HepG2 (cell line): ENCODE measurements around the gene MMP25. TPM values are rescaled to one million over a fixed set of nuclear protein-coding genes. Genes with fewer than 3 reads are reported as not detected.
A peak's percentile ranks its signal among the peaks of the same experiment; 100 is the strongest.

ENCODE experiments used
- ERF ChIP-seq: IDR thresholded peaks from 2 replicates; pipeline ENCODE4 v1.6.1; 2018; ENCODE audit warnings: missing biosample characterization, missing genetic modification reagents
- GPN1 ChIP-seq: sonication (generic); formaldehyde crosslinking; IDR thresholded peaks from 2 replicates; pipeline ENCODE4 v1.5.1; 2020; ENCODE audit warnings: missing genetic modification reagents, borderline replicate concordance
- JARID2 ChIP-seq: sonication (generic); formaldehyde crosslinking; IDR thresholded peaks from 2 replicates; pipeline ENCODE4 v1.8.1; 2023; ENCODE audit warnings: missing genetic modification reagents, inconsistent platforms; ENCODE audit not compliant: insufficient replicate concordance
- NFIC ChIP-seq: IDR thresholded peaks from 2 replicates; pipeline ENCODE4 v1.6.1; 2012; ENCODE audit warnings: mild to moderate bottlenecking, low read length, inconsistent platforms
- NFKB2 ChIP-seq: sonication (generic); formaldehyde crosslinking; IDR thresholded peaks from 2 replicates; pipeline ENCODE4 v1.4.0; 2020; ENCODE audit warnings: missing genetic modification reagents, borderline replicate concordance
- RARA ChIP-seq: IDR thresholded peaks from 2 replicates; pipeline ENCODE4 v1.6.1; 2016; ENCODE audit warnings: missing genetic modification reagents, missing compliant biosample characterization
- SMC3 ChIP-seq: IDR thresholded peaks from 2 replicates; pipeline ENCODE4 v1.6.1; 2011; ENCODE audit warnings: low read length, improper control_type of control experiment
- TAF15 ChIP-seq: fragments of 200-400 bp; formaldehyde crosslinking; IDR thresholded peaks from one replicate; pipeline ENCODE4 v1.6.1; 2018; ENCODE audit warnings: mild to moderate bottlenecking, low read depth, low read length; ENCODE audit not compliant: poor library complexity, severe bottlenecking
- TBX2 ChIP-seq: sonication (generic); formaldehyde crosslinking; IDR thresholded peaks from 2 replicates; pipeline ENCODE4 v1.5.0; 2020; ENCODE audit warnings: missing genetic modification reagents, mild to moderate bottlenecking, borderline replicate concordance
- ZEB1 ChIP-seq: IDR thresholded peaks from 2 replicates; pipeline ENCODE4 v1.6.1; 2012; ENCODE audit warnings: mild to moderate bottlenecking, low read depth, inconsistent platforms; ENCODE audit not compliant: insufficient replicate concordance
- ZKSCAN1 ChIP-seq: fragments of 150-350 bp; IDR thresholded peaks from 2 replicates; pipeline ENCODE4 v1.6.1; 2014; ENCODE audit warnings: low read length
- ZNF124 ChIP-seq: sonication (generic); formaldehyde crosslinking; IDR thresholded peaks from 2 replicates; pipeline ENCODE4 v1.4.0; 2020; ENCODE audit warnings: missing genetic modification reagents
- ZNF274 ChIP-seq: sonication (generic); formaldehyde crosslinking; IDR thresholded peaks from 2 replicates; pipeline ENCODE4 v1.5.1; 2020; ENCODE audit warnings: mild to moderate bottlenecking, missing genetic modification reagents
- ZNF564 ChIP-seq: sonication (generic); formaldehyde crosslinking; IDR thresholded peaks from 2 replicates; pipeline ENCODE4 v1.8.1; 2023; ENCODE audit warnings: mild to moderate bottlenecking, missing genetic modification reagents
- ZNF674 ChIP-seq: sonication (generic); formaldehyde crosslinking; IDR thresholded peaks from 2 replicates; pipeline ENCODE4 v1.5.0; 2020; ENCODE audit warnings: low read depth, mild to moderate bottlenecking, missing genetic modification reagents
- ZNF878 ChIP-seq: sonication (generic); formaldehyde crosslinking; IDR thresholded peaks from 2 replicates; pipeline ENCODE4 v1.8.1; 2023; ENCODE audit warnings: mild to moderate bottlenecking, missing genetic modification reagents, moderate library complexity
- polyA plus RNA-seq, 8 experiments: library from polyadenylated mRNA; depleted of rRNA in 3 of 8; stranded (reverse) in 7 of 8; unstranded in 1 of 8; fragments of >200 nt; fragmentation: Illumina TruSeq in 4 of 8; extraction: Trizol in 4 of 8; gene quantifications; 2 replicates each; pipeline versions ENCODE4 v1.2.1 to v1.2.3, GENCODE V29; 2011 to 2016; ENCODE audit warnings: low read depth in 4 of 8, missing spikeins in 1 of 8, mixed read lengths in 1 of 8; ENCODE audit not compliant: insufficient read depth in 1 of 8
- total RNA-seq, 5 experiments: library from RNA; depleted of rRNA; stranded (reverse); fragments of >200 nt; fragmentation: Illumina TruSeq; extraction: Trizol; gene quantifications; 2 replicates each; pipeline ENCODE4 v1.2.3, GENCODE V29; 2016; ENCODE audit warnings: low read depth in 1 of 5
- TF ChIP-seq, protein P1 (sequence below): sonication (generic); formaldehyde crosslinking; IDR thresholded peaks from 2 replicates; pipeline ENCODE4 v1.4.0; 2020; ENCODE audit warnings: missing genetic modification reagents
- TF ChIP-seq, protein P2 (sequence below): sonication (generic); formaldehyde crosslinking; IDR thresholded peaks from 2 replicates; pipeline ENCODE4 v1.5.0; 2020; ENCODE audit warnings: mild to moderate bottlenecking, missing genetic modification reagents, moderate library complexity
- TF ChIP-seq, protein P3 (sequence below): sonication (generic); formaldehyde crosslinking; IDR thresholded peaks from 2 replicates; pipeline ENCODE4 v1.8.1; 2022; ENCODE audit warnings: low read depth, mild to moderate bottlenecking, missing genetic modification reagents
- TF ChIP-seq, protein P4 (sequence below): sonication (generic); formaldehyde crosslinking; IDR thresholded peaks from 2 replicates; pipeline ENCODE4 v1.8.0; 2022; ENCODE audit warnings: low read depth, missing genetic modification reagents

Gene MMP25
- total and polyA plus RNA-seq, 2 of the 13 experiments (the other 11 are each of a cell fraction or from before 2014, with no cell fraction given), result 0.04 to 0.08 TPM

DNA sequence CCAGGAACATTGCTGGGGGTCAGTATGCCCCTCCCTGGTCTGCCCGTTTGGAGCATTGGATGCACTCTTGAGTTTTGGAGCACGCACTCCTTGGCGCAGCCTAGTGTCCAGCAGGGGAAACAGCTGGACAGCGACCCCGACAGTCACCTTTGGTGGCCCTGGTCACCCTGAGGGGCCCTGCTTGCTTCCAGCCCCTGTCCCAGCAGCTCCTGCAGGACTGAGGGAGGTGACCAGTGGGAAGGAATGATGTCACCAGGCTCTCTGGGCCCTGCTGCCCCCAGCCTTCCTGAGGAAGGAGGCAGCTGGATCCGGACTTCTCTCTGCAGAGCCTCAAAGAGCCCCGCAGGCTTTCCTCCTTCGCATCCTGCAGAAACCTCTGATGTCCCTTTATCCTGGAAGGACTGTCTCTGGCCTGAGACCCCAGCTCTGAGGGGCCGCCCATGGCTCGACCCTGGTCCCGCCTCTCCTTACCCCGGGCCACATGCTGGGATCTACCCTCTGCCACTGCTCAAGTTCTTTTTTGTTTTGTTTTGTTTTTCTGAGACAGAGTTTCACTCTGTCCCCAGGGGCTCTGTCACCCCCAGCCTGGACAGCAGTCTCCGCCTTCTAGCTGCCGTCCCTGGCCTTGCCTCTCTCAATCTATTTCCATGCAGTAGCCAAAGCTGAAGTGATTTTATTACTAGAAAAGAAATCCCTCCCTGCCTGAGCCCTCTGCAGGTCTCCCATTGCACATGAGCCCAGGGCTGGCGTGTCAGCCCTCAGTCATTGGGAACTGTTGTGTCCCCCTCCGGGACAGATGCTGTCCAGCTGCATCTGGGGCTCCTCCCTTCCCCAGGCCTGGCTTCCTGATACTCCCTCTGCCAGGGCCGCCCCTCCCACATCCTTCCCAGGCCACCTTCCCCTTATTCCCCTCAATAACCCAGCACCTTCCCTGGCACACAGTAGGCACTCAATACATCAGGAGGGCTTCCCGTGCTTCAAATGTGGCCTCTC, 41.2 kb downstream of the MMP25 start (continued):
- TF ChIP-seq, protein P1, sequence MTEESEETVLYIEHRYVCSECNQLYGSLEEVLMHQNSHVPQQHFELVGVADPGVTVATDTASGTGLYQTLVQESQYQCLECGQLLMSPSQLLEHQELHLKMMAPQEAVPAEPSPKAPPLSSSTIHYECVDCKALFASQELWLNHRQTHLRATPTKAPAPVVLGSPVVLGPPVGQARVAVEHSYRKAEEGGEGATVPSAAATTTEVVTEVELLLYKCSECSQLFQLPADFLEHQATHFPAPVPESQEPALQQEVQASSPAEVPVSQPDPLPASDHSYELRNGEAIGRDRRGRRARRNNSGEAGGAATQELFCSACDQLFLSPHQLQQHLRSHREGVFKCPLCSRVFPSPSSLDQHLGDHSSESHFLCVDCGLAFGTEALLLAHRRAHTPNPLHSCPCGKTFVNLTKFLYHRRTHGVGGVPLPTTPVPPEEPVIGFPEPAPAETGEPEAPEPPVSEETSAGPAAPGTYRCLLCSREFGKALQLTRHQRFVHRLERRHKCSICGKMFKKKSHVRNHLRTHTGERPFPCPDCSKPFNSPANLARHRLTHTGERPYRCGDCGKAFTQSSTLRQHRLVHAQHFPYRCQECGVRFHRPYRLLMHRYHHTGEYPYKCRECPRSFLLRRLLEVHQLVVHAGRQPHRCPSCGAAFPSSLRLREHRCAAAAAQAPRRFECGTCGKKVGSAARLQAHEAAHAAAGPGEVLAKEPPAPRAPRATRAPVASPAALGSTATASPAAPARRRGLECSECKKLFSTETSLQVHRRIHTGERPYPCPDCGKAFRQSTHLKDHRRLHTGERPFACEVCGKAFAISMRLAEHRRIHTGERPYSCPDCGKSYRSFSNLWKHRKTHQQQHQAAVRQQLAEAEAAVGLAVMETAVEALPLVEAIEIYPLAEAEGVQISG (CRISPR knock-in tag), result peak; percentile 23; the same call in 1 of the 2 replicates
- TF ChIP-seq ZKSCAN1 (no peak), ZNF124 (CRISPR knock-in tag) (no peak), ZNF564 (CRISPR knock-in tag) (0 out of 2 replicates have a peak, but pooled peaks have one; percentile 16), JARID2 (CRISPR knock-in tag) (no peak), RARA (CRISPR knock-in tag) (peak; percentile 61), NFKB2 (CRISPR knock-in tag) (no peak), ZEB1 (no peak), NFIC (no peak), TBX2 (CRISPR knock-in tag) (0 out of 2 replicates have a peak, but pooled peaks have one; percentile 8), ZNF878 (CRISPR knock-in tag) (no peak), ERF (CRISPR knock-in tag) (no peak; the same call in 1 of the 2 replicates), SMC3 (peak; percentile 10; the same call in 1 of the 2 replicates), GPN1 (CRISPR knock-in tag) (no peak), TAF15 (no peak), ZNF674 (CRISPR knock-in tag) (no peak), ZNF274 (peak; percentile 12; the same call in 1 of the 2 replicates)
- TF ChIP-seq, protein P2, sequence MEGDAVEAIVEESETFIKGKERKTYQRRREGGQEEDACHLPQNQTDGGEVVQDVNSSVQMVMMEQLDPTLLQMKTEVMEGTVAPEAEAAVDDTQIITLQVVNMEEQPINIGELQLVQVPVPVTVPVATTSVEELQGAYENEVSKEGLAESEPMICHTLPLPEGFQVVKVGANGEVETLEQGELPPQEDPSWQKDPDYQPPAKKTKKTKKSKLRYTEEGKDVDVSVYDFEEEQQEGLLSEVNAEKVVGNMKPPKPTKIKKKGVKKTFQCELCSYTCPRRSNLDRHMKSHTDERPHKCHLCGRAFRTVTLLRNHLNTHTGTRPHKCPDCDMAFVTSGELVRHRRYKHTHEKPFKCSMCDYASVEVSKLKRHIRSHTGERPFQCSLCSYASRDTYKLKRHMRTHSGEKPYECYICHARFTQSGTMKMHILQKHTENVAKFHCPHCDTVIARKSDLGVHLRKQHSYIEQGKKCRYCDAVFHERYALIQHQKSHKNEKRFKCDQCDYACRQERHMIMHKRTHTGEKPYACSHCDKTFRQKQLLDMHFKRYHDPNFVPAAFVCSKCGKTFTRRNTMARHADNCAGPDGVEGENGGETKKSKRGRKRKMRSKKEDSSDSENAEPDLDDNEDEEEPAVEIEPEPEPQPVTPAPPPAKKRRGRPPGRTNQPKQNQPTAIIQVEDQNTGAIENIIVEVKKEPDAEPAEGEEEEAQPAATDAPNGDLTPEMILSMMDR (CRISPR knock-in tag), result peak; percentile 89
- TF ChIP-seq, protein P3, sequence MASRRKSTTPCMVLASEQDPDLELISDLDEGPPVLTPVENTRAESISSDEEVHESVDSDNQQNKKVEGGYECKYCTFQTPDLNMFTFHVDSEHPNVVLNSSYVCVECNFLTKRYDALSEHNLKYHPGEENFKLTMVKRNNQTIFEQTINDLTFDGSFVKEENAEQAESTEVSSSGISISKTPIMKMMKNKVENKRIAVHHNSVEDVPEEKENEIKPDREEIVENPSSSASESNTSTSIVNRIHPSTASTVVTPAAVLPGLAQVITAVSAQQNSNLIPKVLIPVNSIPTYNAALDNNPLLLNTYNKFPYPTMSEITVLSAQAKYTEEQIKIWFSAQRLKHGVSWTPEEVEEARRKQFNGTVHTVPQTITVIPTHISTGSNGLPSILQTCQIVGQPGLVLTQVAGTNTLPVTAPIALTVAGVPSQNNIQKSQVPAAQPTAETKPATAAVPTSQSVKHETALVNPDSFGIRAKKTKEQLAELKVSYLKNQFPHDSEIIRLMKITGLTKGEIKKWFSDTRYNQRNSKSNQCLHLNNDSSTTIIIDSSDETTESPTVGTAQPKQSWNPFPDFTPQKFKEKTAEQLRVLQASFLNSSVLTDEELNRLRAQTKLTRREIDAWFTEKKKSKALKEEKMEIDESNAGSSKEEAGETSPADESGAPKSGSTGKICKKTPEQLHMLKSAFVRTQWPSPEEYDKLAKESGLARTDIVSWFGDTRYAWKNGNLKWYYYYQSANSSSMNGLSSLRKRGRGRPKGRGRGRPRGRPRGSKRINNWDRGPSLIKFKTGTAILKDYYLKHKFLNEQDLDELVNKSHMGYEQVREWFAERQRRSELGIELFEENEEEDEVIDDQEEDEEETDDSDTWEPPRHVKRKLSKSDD (CRISPR knock-in tag), result no peak
- TF ChIP-seq, protein P4, sequence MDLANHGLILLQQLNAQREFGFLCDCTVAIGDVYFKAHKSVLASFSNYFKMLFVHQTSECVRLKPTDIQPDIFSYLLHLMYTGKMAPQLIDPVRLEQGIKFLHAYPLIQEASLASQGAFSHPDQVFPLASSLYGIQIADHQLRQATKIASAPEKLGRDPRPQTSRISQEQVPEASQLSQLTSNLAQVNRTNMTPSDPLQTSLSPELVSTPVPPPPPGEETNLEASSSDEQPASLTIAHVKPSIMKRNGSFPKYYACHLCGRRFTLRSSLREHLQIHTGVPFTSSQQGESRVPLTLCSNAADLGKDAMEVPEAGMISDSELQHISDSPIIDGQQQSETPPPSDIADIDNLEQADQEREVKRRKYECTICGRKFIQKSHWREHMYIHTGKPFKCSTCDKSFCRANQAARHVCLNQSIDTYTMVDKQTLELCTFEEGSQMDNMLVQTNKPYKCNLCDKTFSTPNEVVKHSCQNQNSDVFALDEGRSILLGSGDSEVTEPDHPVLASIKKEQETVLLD, result no peak
